Stimulated activated CD8-positive, alpha-beta memory T cell treated with anti-CD3 and anti-CD28 coated beads, Interleukin-7, amount 100 ng/mL, for 24 hours (primary cell): ENCODE results near the gene UBE2Q1.
"Not testable (repeated sequence)": the region's sequence is repeated elsewhere in the genome, so short reads cannot be mapped to it uniquely, and the experiment has no call there.

Source experiments
- DNase-seq: peaks from one replicate; pipeline ENCODE4 v3.0.0-alpha.2; 2020; ENCODE audit warnings: low read depth

Gene UBE2Q1

DNA sequence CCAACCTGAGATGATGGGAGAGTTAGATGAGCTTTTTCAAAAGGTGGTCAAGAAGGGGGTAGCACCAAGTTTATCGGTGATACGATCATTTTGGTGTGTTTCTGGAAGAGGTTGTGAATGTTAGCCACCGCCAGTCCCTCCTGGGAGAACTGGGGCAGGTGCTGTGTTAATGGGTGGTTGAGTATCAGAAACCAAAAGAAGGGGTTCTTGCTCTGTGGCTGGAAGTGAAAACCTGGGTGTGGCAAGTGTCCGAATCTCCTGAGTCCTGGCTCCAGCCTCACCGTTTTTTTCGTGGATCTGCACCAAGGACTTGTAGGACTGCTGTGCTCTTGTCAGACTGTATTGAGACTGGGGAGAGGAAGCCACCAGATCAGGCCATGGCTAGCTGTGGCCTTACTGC lies 7.8 kb downstream of the UBE2Q1 start:
- no peak for DNase-seq

DNA sequence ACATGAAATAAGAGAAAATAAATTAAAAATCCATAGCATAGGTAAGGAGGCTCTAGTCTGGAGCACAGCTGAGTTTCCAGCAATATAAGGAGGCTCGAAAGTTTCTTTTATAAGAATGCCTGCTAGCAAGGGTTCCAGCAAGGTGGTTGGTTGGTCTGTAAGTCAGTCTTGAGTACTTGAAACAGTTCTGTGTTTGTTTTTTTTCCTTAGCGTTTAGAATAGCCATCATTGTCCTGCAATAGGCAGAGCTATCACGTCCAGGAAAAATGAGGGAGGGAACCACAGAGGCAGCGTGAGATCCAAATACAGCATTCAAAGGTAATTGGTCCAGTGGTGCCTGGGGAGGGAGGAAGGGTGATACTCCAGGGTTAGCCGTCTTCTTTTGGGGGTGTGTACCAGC lies 8.4 kb downstream of the UBE2Q1 start:
- DNase-seq = no peak

- no peak for DNase-seq
Measured at GRCh38 chr1:154549202-154549770, 9.2 kb downstream of the UBE2Q1 start.

DNA sequence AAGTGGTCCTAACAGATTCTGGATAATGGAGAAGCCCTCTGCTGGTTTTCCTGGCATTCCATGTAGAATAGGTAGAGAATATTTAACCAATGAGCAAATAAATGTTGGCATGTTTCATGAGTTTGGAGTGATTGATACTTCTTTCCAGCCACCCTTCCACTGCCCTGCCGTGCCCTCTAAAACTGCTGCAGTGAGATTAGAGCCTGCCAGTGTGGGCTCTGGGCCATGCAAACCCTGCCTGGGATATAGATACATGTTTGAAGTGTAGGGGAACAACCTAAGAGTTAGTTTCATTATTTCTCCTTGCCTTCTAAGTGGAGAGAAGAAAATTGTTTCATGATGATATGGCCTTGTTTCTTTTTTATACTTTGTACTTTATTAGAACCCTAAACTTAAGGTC lies 10.4 kb downstream of the UBE2Q1 start:
- DNase-seq = no peak

DNA sequence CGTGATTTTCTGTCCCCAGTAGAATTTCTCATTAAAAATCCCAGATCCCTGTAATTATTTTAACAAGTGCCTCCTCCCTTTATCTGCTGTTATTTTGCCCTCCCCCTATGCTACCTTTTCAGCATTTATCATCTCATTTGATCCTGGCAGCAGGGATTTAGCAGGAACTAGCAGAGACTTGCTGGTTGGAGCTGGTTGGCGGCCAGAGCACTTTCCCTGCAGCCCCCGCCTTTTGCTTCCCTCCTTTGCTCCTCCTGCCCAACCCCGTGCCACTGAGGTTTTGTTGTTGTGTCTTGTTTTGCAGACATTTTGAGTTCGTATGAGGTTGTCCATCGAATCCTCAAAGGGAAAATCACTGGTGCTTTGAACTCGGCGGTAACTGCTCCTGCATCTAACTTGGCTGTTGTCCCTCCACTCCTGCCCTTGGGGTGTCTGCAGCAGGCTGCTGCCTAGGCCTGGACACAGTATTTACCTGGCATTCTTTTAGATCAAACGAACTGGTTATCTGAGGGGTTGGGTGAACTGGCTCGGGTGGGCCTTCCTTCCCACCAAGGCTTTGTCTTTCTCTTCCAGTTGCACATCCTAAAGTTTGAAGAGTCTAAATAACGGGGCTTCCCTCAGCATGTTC lies 11.2 kb downstream of the UBE2Q1 start:
- DNase-seq = no peak

- peak; percentile 14 for DNase-seq
Measured at GRCh38 chr1:154546264-154547063, 12.0 kb downstream of the UBE2Q1 start.

DNA sequence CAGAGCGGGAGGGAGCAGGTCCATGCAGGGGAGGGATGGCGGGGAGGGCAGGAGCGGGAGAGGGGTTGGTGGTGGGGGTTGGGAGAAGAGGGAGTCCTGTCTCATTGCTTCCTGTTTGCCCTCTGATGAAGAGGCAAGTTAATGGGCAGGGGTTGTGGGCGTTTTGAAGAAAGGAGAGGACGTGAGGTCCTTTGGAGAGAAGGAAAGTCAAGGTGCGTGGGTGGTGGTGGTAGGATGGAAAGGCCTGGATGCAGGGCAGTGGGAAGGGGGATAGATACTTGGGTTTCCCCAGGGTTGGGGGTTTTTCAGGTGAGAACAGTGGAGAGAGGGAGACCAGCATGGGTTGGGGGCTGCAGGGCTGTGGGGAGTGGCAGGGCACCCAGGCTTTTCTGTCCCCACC lies 17.2 kb downstream of the UBE2Q1 start:
- no peak for DNase-seq

DNA sequence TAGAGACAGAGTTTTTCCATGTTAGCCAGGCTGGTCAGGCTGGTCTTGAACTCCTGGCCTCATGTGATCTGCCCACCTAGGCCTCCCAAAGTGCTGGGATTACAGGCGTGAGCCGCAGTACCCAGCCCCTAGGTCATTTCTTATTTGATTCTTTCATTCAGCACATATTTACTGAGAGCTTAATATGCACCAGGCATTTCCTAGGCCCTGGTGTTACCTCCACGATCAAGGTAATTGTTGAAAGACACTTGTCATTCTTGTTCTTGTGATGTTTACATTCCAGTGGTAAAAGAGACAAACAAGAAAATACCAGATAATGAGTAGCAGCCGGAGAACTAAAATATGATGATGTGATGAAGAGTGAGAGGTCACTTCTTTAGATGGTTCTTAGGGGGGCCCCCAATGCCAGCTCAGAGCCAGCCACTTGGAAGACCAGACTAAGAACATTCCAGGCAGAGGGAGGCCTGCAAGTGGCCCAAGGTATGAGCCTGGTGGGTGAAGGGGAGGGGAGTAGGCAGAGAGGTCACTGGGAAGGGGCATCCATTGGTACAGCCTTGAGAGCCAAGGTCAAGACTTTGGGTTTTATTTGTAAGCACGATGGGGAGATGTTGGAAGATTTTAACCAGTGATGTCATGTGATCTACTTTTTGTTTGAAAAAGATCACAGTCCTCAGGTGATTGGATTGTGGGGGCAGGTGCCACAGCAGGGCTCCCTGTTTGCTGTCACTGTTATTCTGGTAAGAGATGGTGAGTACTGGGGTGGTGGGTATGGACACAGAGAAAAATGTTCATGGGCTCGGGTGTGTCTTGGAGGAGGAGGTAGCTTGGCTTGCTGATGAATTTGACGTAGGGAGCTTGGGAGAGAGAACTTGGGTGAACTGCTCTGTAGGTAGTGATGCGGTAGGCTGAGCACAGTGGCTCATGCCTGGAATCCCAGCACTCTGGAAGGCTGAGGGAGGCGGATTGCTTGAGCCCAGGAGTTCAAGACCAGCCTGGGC lies 18.7 kb downstream of the UBE2Q1 start:
- DNase-seq = no peak

- DNase-seq = no peak
Measured at GRCh38 chr1:154536570-154536969, 21.9 kb downstream of the UBE2Q1 start.

- no peak for DNase-seq
Measured at GRCh38 chr1:154533952-154534844, 24.3 kb downstream of the UBE2Q1 start.

DNA sequence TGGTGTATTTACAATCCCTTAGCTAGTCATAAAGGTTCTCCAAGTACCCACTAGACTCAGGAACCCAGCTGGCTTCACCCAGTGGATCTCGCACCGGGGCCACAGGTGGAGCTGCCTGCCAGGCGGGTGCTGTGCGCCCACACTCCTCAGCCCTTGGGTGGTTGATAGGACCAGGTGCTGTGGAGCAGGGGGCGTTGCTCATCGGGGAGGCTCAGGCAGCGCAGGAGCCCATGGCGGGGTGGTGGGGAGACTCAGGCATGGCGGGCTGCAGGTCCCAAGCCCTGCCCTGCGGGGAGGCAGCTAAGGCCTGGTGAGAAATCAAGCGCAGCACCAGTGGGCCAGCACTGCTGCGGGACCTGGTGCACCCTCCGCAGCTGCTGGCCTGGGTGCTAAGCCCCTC lies 26.5 kb downstream of the UBE2Q1 start:
- not testable (repeated sequence) for DNase-seq

- DNase-seq = no peak
Measured at GRCh38 chr1:154529308-154529707, 29.2 kb downstream of the UBE2Q1 start.

DNA sequence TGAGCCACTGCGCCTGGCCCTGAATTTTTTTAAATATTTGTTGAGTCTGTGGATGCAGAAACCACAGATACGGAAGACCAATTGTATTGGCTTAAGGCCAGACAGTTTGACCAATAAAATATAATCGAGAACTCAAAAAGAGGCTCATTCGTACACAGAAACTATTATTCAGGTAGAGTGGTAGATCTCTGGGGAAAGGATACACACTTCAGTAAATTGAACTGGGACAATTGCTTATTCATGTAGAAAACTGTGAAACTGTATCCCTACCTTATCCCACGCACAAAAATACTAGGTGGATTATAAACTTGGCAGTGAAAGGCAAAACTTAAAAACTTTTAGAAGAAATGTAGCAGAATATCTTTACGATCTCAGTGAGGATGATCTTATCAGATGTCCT lies 31.3 kb downstream of the UBE2Q1 start:
- DNase-seq = no peak

GRCh38 chr1:154524881-154525280 lies 33.6 kb downstream of the UBE2Q1 start:
- no peak for DNase-seq

- DNase-seq = no peak
Measured at GRCh38 chr1:154521695-154522094, 36.8 kb downstream of the UBE2Q1 start.

DNA sequence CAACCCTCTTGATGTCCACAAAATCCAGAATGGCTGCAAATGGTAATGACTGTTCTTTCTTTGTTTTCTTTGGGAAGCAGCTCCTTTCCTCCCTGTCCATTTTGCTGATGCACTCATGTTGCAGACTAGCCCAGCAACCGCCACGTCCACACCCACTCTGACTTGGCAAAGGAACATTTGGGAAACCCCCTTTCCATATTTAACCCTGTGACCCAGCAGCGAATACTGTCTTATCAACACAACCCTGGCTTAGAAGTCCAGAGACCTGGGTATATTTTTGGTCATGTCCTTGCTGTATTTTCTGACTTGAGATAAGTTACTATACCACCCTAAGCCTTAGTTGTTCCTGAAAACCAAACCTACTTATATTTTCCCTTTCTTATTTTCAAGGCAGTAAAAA lies 38.1 kb downstream of the UBE2Q1 start:
- DNase-seq = no peak

GRCh38 chr1:154519591-154519991 lies 38.9 kb downstream of the UBE2Q1 start:
- no peak for DNase-seq

GRCh38 chr1:154517661-154518060 lies 40.8 kb downstream of the UBE2Q1 start:
- no peak for DNase-seq

- DNase-seq = no peak
Measured at GRCh38 chr1:154514066-154514553, 44.4 kb downstream of the UBE2Q1 start.

GRCh38 chr1:154512760-154513159 lies 45.7 kb downstream of the UBE2Q1 start:
- no peak for DNase-seq

- no peak for DNase-seq
Measured at GRCh38 chr1:154503898-154504297, 54.6 kb downstream of the UBE2Q1 start.
